ENCODE measurements around the gene HYLS1. TPM values are rescaled to one million over a fixed set of nuclear protein-coding genes. Genes with fewer than 3 reads are reported as not detected.

Gene HYLS1
- total RNA-seq, 2 experiments from 2014 or later: 8.9 to 11.2 TPM

GRCh38 chr11:125931116-125931515, 43.6 kb downstream of the HYLS1 start:
- CTCF ChIA-PET: interaction anchor here (1.1 to 1.7 kb wide), 2 partner anchors 11 to 263 kb away, joined by 4 read pairs; no protein-coding TSS in a partner anchor
- H3K4me3 Mint-ChIP-seq: no peak overlapping the region
- H3K36me3 Mint-ChIP-seq: no peaks in the 10 kb centered on the region
- peaks cover 13% of the 10 kb centered on the region for H3K4me1 Mint-ChIP-seq
- H3K27me3 Mint-ChIP-seq: peaks cover 48% of the 10 kb centered on the region
- no peaks in the 10 kb centered on the region for H3K9me3 Mint-ChIP-seq (ENCODE audit: low read depth)
- no peak for DNase-seq
- ATAC-seq: no peak
- H3K27ac Mint-ChIP-seq: no peak overlapping the region

GRCh38 chr11:125931668-125932067, 44.2 kb downstream of the HYLS1 start:
- DNase-seq: no peak
- no peaks in the 10 kb centered on the region for H3K36me3 Mint-ChIP-seq
- ATAC-seq: no peak
- no peaks in the 10 kb centered on the region for H3K9me3 Mint-ChIP-seq (ENCODE audit: low read depth)
- no peak overlapping the region for H3K4me3 Mint-ChIP-seq
- H3K4me1 Mint-ChIP-seq: peaks cover 13% of the 10 kb centered on the region
- no peak overlapping the region for H3K27ac Mint-ChIP-seq
- CTCF ChIA-PET: interaction anchor here (1.0 to 1.7 kb wide), 3 partner anchors 10 to 262 kb away, joined by 3 to 4 read pairs (median 4); no protein-coding TSS in a partner anchor
- H3K27me3 Mint-ChIP-seq: peaks cover 44% of the 10 kb centered on the region

GRCh38 chr11:125932301-125932700, 44.8 kb downstream of the HYLS1 start:
- Mint-ChIP-seq H3K9me3 (ENCODE audit: low read depth) (no peaks in the 10 kb centered on the region), H3K27ac (no peak overlapping the region), H3K27me3 (peaks cover 38% of the 10 kb centered on the region), H3K36me3 (no peaks in the 10 kb centered on the region), H3K4me3 (no peak overlapping the region), H3K4me1 (peaks cover 13% of the 10 kb centered on the region)
- ATAC-seq (no peak), DNase-seq (no peak)
- CTCF ChIA-PET: interaction anchor here (1.0 to 1.7 kb wide), 2 partner anchors 9 to 262 kb away, joined by 3 to 4 read pairs; no protein-coding TSS in a partner anchor

- peak; percentile 63 for ATAC-seq
- Mint-ChIP-seq H3K9me3 (ENCODE audit: low read depth) (no peaks in the 10 kb centered on the region), H3K4me3 (no peak overlapping the region), H3K27ac (no peak overlapping the region), H3K36me3 (no peaks in the 10 kb centered on the region), H3K4me1 (peaks cover 13% of the 10 kb centered on the region), H3K27me3 (peaks cover 37% of the 10 kb centered on the region)
- DNase-seq: peak; percentile 68
- CTCF ChIA-PET: interaction anchor here (1.3 kb wide), 1 partner anchor 12 kb away, joined by 3 read pairs; the partner anchor contains the start of gene VSIG10L2
Observed at GRCh38 chr11:125933030-125933813, 45.8 kb downstream of the HYLS1 start.

GRCh38 chr11:125934473-125934872, 47.0 kb downstream of the HYLS1 start:
- H3K27ac Mint-ChIP-seq: no peak overlapping the region
- no peak for ATAC-seq
- CTCF ChIA-PET: interaction anchor here (1.5 kb wide), 1 partner anchor 259 kb away, joined by 5 read pairs; no protein-coding TSS in a partner anchor

GRCh38 chr11:125935056-125935455, 47.6 kb downstream of the HYLS1 start:
- H3K27ac Mint-ChIP-seq: no peak overlapping the region
- ATAC-seq (no peak), DNase-seq (no peak)
- H3K4me3 Mint-ChIP-seq: no peak overlapping the region
- H3K36me3 Mint-ChIP-seq: no peaks in the 10 kb centered on the region
- CTCF ChIA-PET: interaction anchor here (1.5 kb wide), 1 partner anchor 259 kb away, joined by 5 read pairs; no protein-coding TSS in a partner anchor
- H3K4me1 Mint-ChIP-seq: peaks cover 21% of the 10 kb centered on the region
- no peaks in the 10 kb centered on the region for H3K9me3 Mint-ChIP-seq (ENCODE audit: low read depth)
- peaks cover 26% of the 10 kb centered on the region for H3K27me3 Mint-ChIP-seq

More at GRCh38 chr11:125934473-125934872, 47.0 kb downstream of the HYLS1 start:
- peaks cover 29% of the 10 kb centered on the region for H3K27me3 Mint-ChIP-seq
- no peak overlapping the region for H3K4me3 Mint-ChIP-seq
- DNase-seq: no peak
- H3K4me1 Mint-ChIP-seq: peaks cover 21% of the 10 kb centered on the region
- no peaks in the 10 kb centered on the region for H3K9me3 Mint-ChIP-seq (ENCODE audit: low read depth)
- no peaks in the 10 kb centered on the region for H3K36me3 Mint-ChIP-seq

- peaks cover 23% of the 10 kb centered on the region for H3K27me3 Mint-ChIP-seq
- CTCF ChIA-PET: interaction anchor here (1.0 to 1.5 kb wide), 2 partner anchors 12 to 258 kb away, joined by 3 to 5 read pairs; no protein-coding TSS in a partner anchor
- H3K9me3 Mint-ChIP-seq (ENCODE audit: low read depth): no peaks in the 10 kb centered on the region
- H3K4me1 Mint-ChIP-seq: peaks cover 21% of the 10 kb centered on the region
- H3K36me3 Mint-ChIP-seq: no peaks in the 10 kb centered on the region
- no peak overlapping the region for H3K27ac Mint-ChIP-seq
- no peak overlapping the region for H3K4me3 Mint-ChIP-seq
- no peak for DNase-seq
- ATAC-seq: no peak
Observed at GRCh38 chr11:125935618-125936199, 48.2 kb downstream of the HYLS1 start.

GRCh38 chr11:125938418-125938817, 51.0 kb downstream of the HYLS1 start:
- DNase-seq (no peak), ATAC-seq (no peak)
- no peaks in the 10 kb centered on the region for H3K9me3 Mint-ChIP-seq (ENCODE audit: low read depth)
- H3K27me3 Mint-ChIP-seq: peaks cover 6% of the 10 kb centered on the region
- H3K4me3 Mint-ChIP-seq: no peak overlapping the region
- peaks cover 14% of the 10 kb centered on the region for H3K4me1 Mint-ChIP-seq
- no peaks in the 10 kb centered on the region for H3K36me3 Mint-ChIP-seq
- no peak overlapping the region for H3K27ac Mint-ChIP-seq
- CTCF ChIA-PET: interaction anchor here (1.7 to 6.1 kb wide), 2 partner anchors 8 to 255 kb away, joined by 4 to 26 read pairs; no protein-coding TSS in a partner anchor

GRCh38 chr11:125939081-125939521, 51.6 kb downstream of the HYLS1 start:
- Mint-ChIP-seq H3K4me3 (no peak overlapping the region), H3K9me3 (ENCODE audit: low read depth) (no peaks in the 10 kb centered on the region), H3K36me3 (no peaks in the 10 kb centered on the region), H3K27ac (no peak overlapping the region), H3K27me3 (peaks cover 6% of the 10 kb centered on the region), H3K4me1 (peaks cover 11% of the 10 kb centered on the region)
- DNase-seq: no peak
- CTCF ChIA-PET: interaction anchor here (0.5 to 6.1 kb wide), 3 partner anchors 9 to 255 kb away, joined by 3 to 26 read pairs (median 4); no protein-coding TSS in a partner anchor
- no peak for ATAC-seq

- peaks cover 11% of the 10 kb centered on the region for H3K4me1 Mint-ChIP-seq
- ATAC-seq: no peak
- no peak overlapping the region for H3K27ac Mint-ChIP-seq
- DNase-seq: no peak
- peaks cover 5% of the 10 kb centered on the region for H3K27me3 Mint-ChIP-seq
- no peaks in the 10 kb centered on the region for H3K36me3 Mint-ChIP-seq
- H3K4me3 Mint-ChIP-seq: no peak overlapping the region
- H3K9me3 Mint-ChIP-seq (ENCODE audit: low read depth): no peaks in the 10 kb centered on the region
- CTCF ChIA-PET: interaction anchor here (1.4 to 6.1 kb wide), 2 partner anchors 253 to 258 kb away, joined by 3 to 26 read pairs; no protein-coding TSS in a partner anchor
Observed at GRCh38 chr11:125940145-125940544, 52.7 kb downstream of the HYLS1 start.

GRCh38 chr11:125941267-125941618, 53.8 kb downstream of the HYLS1 start:
- no peak overlapping the region for H3K27ac Mint-ChIP-seq
- no peaks in the 10 kb centered on the region for H3K9me3 Mint-ChIP-seq (ENCODE audit: low read depth)
- peaks cover 11% of the 10 kb centered on the region for H3K4me1 Mint-ChIP-seq
- H3K27me3 Mint-ChIP-seq: peaks cover 3% of the 10 kb centered on the region
- CTCF ChIA-PET: interaction anchor here (1.2 to 6.1 kb wide), 6 partner anchors 9 to 257 kb away, joined by 3 to 26 read pairs (median 4); no protein-coding TSS in a partner anchor
- no peaks in the 10 kb centered on the region for H3K36me3 Mint-ChIP-seq
- no peak for ATAC-seq
- DNase-seq: no peak
- H3K4me3 Mint-ChIP-seq: no peak overlapping the region

GRCh38 chr11:125941619-125942611, 54.4 kb downstream of the HYLS1 start:
- peaks cover 3% of the 10 kb centered on the region for H3K27me3 Mint-ChIP-seq
- no peak overlapping the region for H3K4me3 Mint-ChIP-seq
- H3K27ac Mint-ChIP-seq: no peak overlapping the region
- peaks cover 11% of the 10 kb centered on the region for H3K4me1 Mint-ChIP-seq
- CTCF ChIA-PET: interaction anchor here (0.7 to 6.1 kb wide), 12 partner anchors 10 to 263 kb away, joined by 3 to 26 read pairs (median 3); partner anchors contain the start of gene PUS3
- H3K9me3 Mint-ChIP-seq (ENCODE audit: low read depth): no peaks in the 10 kb centered on the region
- ATAC-seq: peak; percentile 73
- no peaks in the 10 kb centered on the region for H3K36me3 Mint-ChIP-seq
- peak; percentile 58 for DNase-seq

Measured in activated CD8-positive, alpha-beta memory T cell treated with anti-CD3 and anti-CD28 coated beads, Interleukin-2, amount 10 ng/mL, durations not matched to agents 7 days and 5 days (primary cell).